ENCODE data around the gene S100P. TPM values are rescaled to one million over a fixed set of nuclear protein-coding genes. Genes with fewer than 3 reads are reported as not detected.
"Not testable (repeated sequence)": the region's sequence is repeated elsewhere in the genome, so short reads cannot be mapped to it uniquely, and the experiment has no call there.

The S100P gene
- total RNA-seq, 1 donor from 2014 or later, result 8.8 TPM

- TF ChIP-seq CTCF (IDR thresholded peaks at IDR 0.05; ENCODE audit: insufficient read depth, low read length, poor library complexity, severe bottlenecking), result no peak
- no peak for DNase-seq (ENCODE audit: low read depth)
- Histone ChIP-seq H3K27me3 (ENCODE audit: control insufficient read depth, insufficient read depth, low read length) (no peaks in the 10 kb centered on the region), H3K4me3 (ENCODE audit: low read depth, low read length) (no peak overlapping the region), H3K36me3 (ENCODE audit: control insufficient read depth, insufficient read depth, low read length) (peaks cover 1% of the 10 kb centered on the region)
These were observed 21.5 kb upstream of the S100P start for GRCh38 chr4:6672131-6672530.

DNA sequence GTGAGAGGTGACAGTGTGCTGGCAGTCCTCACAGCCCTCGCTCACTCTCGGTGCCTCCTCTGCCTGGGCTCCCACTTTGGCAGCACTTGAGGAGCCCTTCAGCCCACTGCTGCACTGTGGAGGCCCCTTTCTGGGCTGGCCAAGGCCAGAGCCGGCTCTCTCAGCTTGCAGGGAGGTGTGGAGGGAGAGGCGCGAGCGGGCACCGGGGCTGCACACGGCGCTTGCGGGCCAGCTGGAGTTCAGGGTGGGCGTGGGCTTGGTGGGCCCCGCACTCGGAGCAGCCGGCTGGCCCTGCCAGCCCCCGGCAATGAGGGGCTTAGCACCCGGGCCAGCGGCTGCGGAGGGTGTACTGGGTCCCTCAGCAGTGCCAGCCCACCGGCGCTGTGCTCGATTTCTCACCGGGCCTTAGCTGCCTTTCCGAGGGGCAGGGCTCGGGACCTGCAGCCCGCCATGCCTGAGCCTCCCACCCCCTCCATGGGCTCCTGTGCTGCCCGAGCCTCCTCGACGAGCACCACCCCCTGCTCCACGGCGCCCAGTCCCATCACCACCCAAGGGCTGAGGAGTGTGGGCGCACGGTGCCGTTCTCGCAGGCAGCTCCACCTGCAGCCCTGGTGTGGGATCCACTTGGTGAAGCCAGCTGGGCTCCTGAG, 21.0 kb upstream of the S100P start:
- not testable (repeated sequence) for H3K36me3 ChIP-seq (ENCODE audit: control insufficient read depth, insufficient read depth, low read length); H3K4me3 ChIP-seq (ENCODE audit: low read depth, low read length); H3K27me3 ChIP-seq (ENCODE audit: control insufficient read depth, insufficient read depth, low read length); DNase-seq (ENCODE audit: low read depth)

DNA sequence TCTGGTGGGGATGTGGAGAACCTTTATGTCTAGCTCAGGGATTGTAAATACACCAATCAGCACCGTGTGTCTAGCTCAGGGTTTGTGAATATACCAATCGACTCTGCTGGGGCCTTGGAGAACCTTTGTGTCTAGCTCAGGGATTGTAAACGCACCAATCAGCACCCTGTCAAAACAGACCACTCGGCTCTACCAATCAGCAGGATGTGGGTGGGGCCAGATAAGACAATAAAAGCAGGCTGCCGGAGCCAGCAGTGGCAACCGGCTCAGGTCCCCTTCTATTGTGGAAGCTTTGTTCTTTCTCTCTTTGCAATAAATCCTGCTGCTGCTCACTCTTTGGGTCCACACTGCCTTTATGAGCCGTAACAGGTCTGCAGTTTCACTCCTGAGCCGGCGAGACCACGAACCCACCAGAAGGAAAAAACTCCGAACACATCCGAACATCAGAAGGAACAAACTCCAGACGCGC, 20.5 kb upstream of the S100P start:
- not testable (repeated sequence) for DNase-seq (ENCODE audit: low read depth); H3K27me3 ChIP-seq (ENCODE audit: control insufficient read depth, insufficient read depth, low read length); H3K36me3 ChIP-seq (ENCODE audit: control insufficient read depth, insufficient read depth, low read length)
- H3K4me3 ChIP-seq (ENCODE audit: low read depth, low read length), result peak overlapping the region; percentile 55

DNA sequence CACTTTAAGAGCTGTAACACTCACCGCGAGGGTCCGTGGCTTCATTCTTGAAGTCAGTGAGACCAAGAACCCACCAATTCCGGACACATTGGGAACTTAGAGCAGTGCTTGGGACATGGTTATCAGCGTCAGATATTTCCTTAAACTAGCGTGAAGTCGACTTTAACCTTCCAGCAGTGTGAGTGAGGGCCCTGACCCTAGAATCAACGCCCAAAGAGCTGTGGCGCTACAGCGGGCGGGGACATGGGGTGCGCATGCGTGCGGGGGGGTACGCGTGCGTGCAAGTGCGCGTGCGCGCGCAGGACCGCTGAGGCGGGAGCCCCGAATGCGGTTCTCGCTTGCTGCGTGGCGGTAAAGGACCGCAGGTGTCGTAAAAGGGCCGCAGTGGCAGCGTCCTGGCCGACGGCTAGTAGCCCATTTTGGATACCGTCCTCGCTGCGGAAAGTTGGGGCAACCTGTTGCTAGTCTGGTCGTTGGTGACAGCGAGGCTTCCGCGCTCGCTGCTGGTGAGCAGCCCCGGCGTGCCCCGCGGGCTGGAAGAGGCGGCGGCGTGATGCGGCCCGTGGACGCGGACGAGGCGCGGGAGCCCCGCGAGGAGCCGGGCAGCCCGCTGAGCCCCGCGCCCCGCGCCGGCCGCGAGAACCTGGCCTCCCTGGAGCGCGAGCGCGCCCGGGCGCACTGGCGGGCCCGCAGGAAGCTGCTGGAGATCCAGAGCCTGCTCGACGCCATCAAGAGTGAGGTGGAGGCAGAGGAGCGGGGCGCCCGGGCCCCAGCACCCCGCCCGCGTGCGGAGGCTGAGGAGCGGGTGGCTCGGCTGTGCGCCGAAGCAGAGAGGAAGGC, 19.8 kb upstream of the S100P start:
- Histone ChIP-seq H3K4me3 (ENCODE audit: low read depth, low read length) (peak overlapping the region; percentile 55), H3K27me3 (ENCODE audit: control insufficient read depth, insufficient read depth, low read length) (no peaks in the 10 kb centered on the region), H3K36me3 (ENCODE audit: control insufficient read depth, insufficient read depth, low read length) (peaks cover 1% of the 10 kb centered on the region)
- TF ChIP-seq CTCF (IDR thresholded peaks at IDR 0.05; ENCODE audit: insufficient read depth, low read length, poor library complexity, severe bottlenecking), result no peak
- peak; percentile 70 for DNase-seq (ENCODE audit: low read depth)

GRCh38 chr4:6674500-6675149, 19.1 kb upstream of the S100P start:
- DNase-seq (ENCODE audit: low read depth), result no peak
- Histone ChIP-seq H3K36me3 (ENCODE audit: control insufficient read depth, insufficient read depth, low read length) (peaks cover 1% of the 10 kb centered on the region), H3K27me3 (ENCODE audit: control insufficient read depth, insufficient read depth, low read length) (no peaks in the 10 kb centered on the region), H3K4me3 (ENCODE audit: low read depth, low read length) (peak overlapping the region; percentile 55)
- TF ChIP-seq CTCF (IDR thresholded peaks at IDR 0.05; ENCODE audit: insufficient read depth, low read length, poor library complexity, severe bottlenecking), result peak; percentile 55

- Histone ChIP-seq H3K27me3 (ENCODE audit: control insufficient read depth, insufficient read depth, low read length) (no peaks in the 10 kb centered on the region), H3K36me3 (ENCODE audit: control insufficient read depth, insufficient read depth, low read length) (peaks cover 1% of the 10 kb centered on the region), H3K4me3 (ENCODE audit: low read depth, low read length) (no peak overlapping the region)
- TF ChIP-seq CTCF (IDR thresholded peaks at IDR 0.05; ENCODE audit: insufficient read depth, low read length, poor library complexity, severe bottlenecking), result no peak
- DNase-seq (ENCODE audit: low read depth), result no peak
These were observed 16.7 kb upstream of the S100P start for GRCh38 chr4:6676722-6677558.
